Lower leg skin (tissue), 4 donors: ENCODE results near the gene ARHGEF2. TPM values are rescaled to one million over a fixed set of nuclear protein-coding genes. Genes with fewer than 3 reads are reported as not detected.
"Not testable (repeated sequence)": the region's sequence is repeated elsewhere in the genome, so short reads cannot be mapped to it uniquely, and the experiment has no call there.

ENCODE experiments used
- DNase-seq, 2 donors: peaks; one replicate each; pipeline ENCODE4 v3.0.0-alpha.2; 2019; ENCODE audit warnings: low spot score in 2 of 2
- H3K4me3 ChIP-seq: fragments of 200-600 bp; sonication (generic); 2 replicates; pipeline ENCODE4 v1.5.1; 2017; ENCODE audit warnings: mild to moderate bottlenecking, low read depth; ENCODE audit not compliant: poor library complexity, severe bottlenecking
- CTCF ChIP-seq, 3 donors: fragments of 450-650 bp; IDR thresholded peaks; one replicate each; pipeline ENCODE4 v1.5.1; 2016; ENCODE audit warnings: antibody characterized with exemption in 3 of 3, mild to moderate bottlenecking in 3 of 3, moderate library complexity in 2 of 3
- POLR2A ChIP-seq, 2 donors: fragments of 450-650 bp; IDR thresholded peaks; one replicate each; pipeline ENCODE4 v1.6.1; 2016 to 2017; ENCODE audit warnings: antibody characterized with exemption in 2 of 2, mild to moderate bottlenecking in 1 of 2, moderate library complexity in 1 of 2
- WGBS, 2 donors: methylation state at CpG; one replicate each; pipeline ENCODE4 v1.1.5; 2018; 5-methylcytosine and 5-hydroxymethylcytosine counted together
- intact Hi-C: fragments of 100-400 bp; cut with DNase I; formaldehyde crosslinking; loops from one replicate; pipeline ENCODE4 v1.15.0; 2023; ENCODE audit warnings: low total_unique reads
- total RNA-seq, 4 donors: library from RNA; depleted of rRNA; stranded (reverse); fragments of >200 nt; gene quantifications; one replicate each; pipeline ENCODE4 v1.1.0, GENCODE V29; 2016

Gene ARHGEF2
- total RNA-seq, 4 donors from 2014 or later, result 18.7 to 35.5 (median 28.3) TPM

DNA sequence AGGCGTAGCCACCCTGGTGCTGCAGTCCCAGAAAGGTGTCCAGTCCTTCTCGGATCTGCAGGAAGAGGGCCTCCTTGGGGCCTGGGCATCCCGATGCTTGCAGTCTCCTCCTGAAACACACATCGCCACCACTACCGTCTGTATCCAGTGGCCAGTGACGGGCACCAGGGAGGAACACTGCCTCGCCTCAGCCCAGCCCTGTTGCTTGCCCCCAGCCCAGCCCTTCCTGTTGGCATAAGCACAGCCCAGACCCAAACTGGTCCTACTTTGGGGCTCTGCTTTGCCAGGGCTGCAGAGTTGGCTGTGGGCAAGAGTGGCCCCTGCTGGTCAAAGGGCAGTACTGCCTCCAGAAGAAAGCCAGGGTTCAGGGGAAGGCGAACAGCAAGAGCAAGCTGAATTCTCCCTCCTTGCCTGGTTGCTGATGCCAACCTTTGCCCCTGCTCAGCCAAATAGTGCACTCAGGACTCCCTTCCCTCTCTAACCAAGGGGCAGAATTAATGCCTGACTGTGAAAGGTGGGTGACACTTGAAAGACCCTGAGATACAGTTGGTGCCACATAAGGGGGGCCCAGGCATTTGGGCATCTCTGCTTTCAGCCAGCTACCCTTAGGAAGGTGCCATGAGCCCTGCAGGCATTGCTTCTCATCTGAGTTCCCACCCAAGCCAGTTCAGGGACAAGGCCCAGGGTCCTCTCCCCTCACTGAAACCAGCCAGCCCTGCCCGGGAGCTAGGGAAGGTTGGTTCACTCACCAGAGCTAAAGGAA is 11.1 kb upstream of the ARHGEF2 start:
- intact Hi-C loops, result loop anchor here (5.0 kb wide), 1 partner anchor 42 kb away; no protein-coding TSS in a partner anchor
- TF ChIP-seq CTCF (IDR thresholded peaks at IDR 0.05), result peak in 2 of 3 donors; percentile 25 to 91
- no peak for TF ChIP-seq POLR2A (IDR thresholded peaks at IDR 0.05)
- peak; percentile 71 to 95 for DNase-seq
- WGBS, 2 donors, result 20 to 36% methylated on average over 7 to 9 of the region's 9 CpGs
- H3K4me3 ChIP-seq, result no peak overlapping the region

GRCh38 chr1:155984903-155985645 is 6.7 kb upstream of the ARHGEF2 start:
- WGBS, 2 donors, result 88 to 89% methylated on average over 11 of the region's 11 CpGs

GRCh38 chr1:155984341-155984740 is 6.0 kb upstream of the ARHGEF2 start:
- TF ChIP-seq POLR2A (IDR thresholded peaks at IDR 0.05), result no peak
- TF ChIP-seq CTCF (IDR thresholded peaks at IDR 0.05), result no peak
- DNase-seq, result no peak
- WGBS, 2 donors, result 70 to 75% methylated on average over 7 of the region's 7 CpGs
- intact Hi-C loops, result no loop called here
- H3K4me3 ChIP-seq, result no peak overlapping the region

More at GRCh38 chr1:155984903-155985645, 6.7 kb upstream of the ARHGEF2 start:
- intact Hi-C loops, result loop anchor here (5.0 kb wide), 1 partner anchor 38 kb away; no protein-coding TSS in a partner anchor
- H3K4me3 ChIP-seq, DNase-seq: not testable (repeated sequence)

DNA sequence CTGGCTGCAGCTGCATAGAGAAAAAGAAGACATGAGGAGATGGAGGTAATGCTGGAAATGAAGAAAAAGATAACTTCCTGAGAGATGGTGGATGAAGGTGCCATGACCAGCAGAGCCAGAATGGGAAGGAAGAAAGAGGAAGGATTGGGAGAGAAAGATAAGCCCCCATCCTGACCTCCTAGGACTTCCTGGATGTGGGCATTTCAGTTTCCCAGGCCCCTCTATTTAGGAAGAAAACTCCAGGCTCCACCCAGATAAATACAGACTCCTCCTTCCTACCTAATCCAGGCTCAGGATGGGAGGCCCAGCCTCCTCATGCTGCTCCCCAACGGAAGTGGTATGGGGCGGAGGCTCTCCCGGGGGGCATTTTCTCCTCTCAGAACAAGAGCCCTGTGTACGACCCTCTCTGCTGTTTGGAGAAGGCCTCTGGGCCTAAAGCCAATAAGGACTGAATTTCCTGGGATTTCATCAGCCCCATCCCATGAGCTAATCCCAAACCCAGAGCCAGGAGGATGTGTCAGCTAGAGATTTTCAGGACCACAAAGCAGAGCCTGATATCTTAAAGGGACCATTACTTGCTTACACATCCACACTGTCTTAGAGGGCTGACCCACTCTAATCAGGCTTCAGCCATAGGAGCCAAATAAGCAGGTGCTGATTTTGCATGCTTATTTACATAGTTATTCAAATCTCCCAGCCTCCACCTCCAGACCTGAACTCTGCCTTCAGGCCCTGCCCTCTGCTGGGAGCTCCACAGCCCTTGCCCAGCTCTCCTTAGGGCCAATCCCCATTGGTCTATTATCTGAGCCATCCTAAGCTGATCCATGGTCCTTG is 5.1 kb upstream of the ARHGEF2 start:
- H3K4me3 ChIP-seq, result no peak overlapping the region
- WGBS, 2 donors, result 13 to 45% methylated on average over 4 of the region's 4 CpGs
- TF ChIP-seq CTCF (IDR thresholded peaks at IDR 0.05) (no peak), POLR2A (IDR thresholded peaks at IDR 0.05) (no peak)
- peak; percentile 47 to 88 for DNase-seq
- intact Hi-C loops, result no loop called here

- TF ChIP-seq POLR2A (IDR thresholded peaks at IDR 0.05), result no peak
- TF ChIP-seq CTCF (IDR thresholded peaks at IDR 0.05), result no peak
Measured at GRCh38 chr1:155982106-155982505, 3.8 kb upstream of the ARHGEF2 start.

More at GRCh38 chr1:155982106-155982505, 3.8 kb upstream of the ARHGEF2 start:
- no peak for DNase-seq
- intact Hi-C loops, result no loop called here
- 56 to 66% methylated on average over 7 of the region's 7 CpGs for WGBS, 2 donors
- H3K4me3 ChIP-seq, result no peak overlapping the region
